HCT116 (cell line): ENCODE data around the gene EEF2. TPM values are rescaled to one million over a fixed set of nuclear protein-coding genes. Genes with fewer than 3 reads are reported as not detected.

Experiments
- ATAC-seq: fragments of 200-7000 bp; cut with Tn5 transposase; 2 replicates; pipeline ENCODE4 v1.9.1; 2020; ENCODE audit warnings: mild to moderate bottlenecking, moderate library complexity
- BruUV-seq: library from RNA; stranded (reverse); fragments of 400-500 nt; replicated peaks from 2 replicates; lab custom pipeline; 2021; lab: Mats Ljungman, UMichigan
- CTCF ChIA-PET: fragments of 300-600 bp; sonication (Branson Sonifier 250); formaldehyde crosslinking; loops from one replicate; lab custom pipeline; 2021; ENCODE audit warnings: antibody characterized with exemption; lab: Charles Lee
- POLR2A ChIA-PET: fragments of 300-600, 350-600 bp; sonication (Branson Sonifier 250); formaldehyde crosslinking; loops from one replicate; lab custom pipeline; 2021; ENCODE audit warnings: antibody characterized with exemption; lab: Charles Lee
- RAD21 ChIA-PET, 2 experiments: fragments of 300-600 bp; sonication (Branson Sonifier 250); formaldehyde crosslinking; loops; one replicate each; lab custom pipeline; 2023; ENCODE audit warnings: low total read pairs in 2 of 2; ENCODE audit not compliant: uncharacterized antibody in 2 of 2, unreplicated experiment in 2 of 2, low non-redundant PET in 1 of 2; lab: Charles Lee
- DNase-seq: peaks from one replicate; pipeline ENCODE4 v3.0.0-alpha.2; 2010; ENCODE audit warnings: low read depth, low spot score
- H2AFZ ChIP-seq: fragments of 200-600 bp; shearing (Covaris generic), sonication (generic); 2 replicates; pipeline ENCODE4 v1.6.1; 2017; ENCODE audit warnings: low read depth, mixed run types, mixed read lengths, antibody characterized with exemption, low read length; ENCODE audit not compliant: poor library complexity, severe bottlenecking
- H3K27ac ChIP-seq: 2 replicates; pipeline ENCODE4 v1.5.1; 2012; ENCODE audit warnings: low read depth, low read length
- H3K27me3 ChIP-seq: fragments of 200-600 bp; sonication (generic); 2 replicates; pipeline ENCODE4 v1.6.1; 2016; ENCODE audit warnings: mixed run types, low read length, mixed read lengths; ENCODE audit not compliant: insufficient read depth
- H3K36me3 ChIP-seq, 2 experiments: fragments of 200-500 bp in 1 of 2; fragments of 200-600 bp in 1 of 2; sonication (Bioruptor generic) in 1 of 2; sonication (generic) in 1 of 2; 2 replicates each; pipeline versions ENCODE4 v1.5.1 to v1.6.1; 2014 to 2016; ENCODE audit warnings: low read length in 2 of 2, inconsistent platforms in 1 of 2, mixed read lengths in 1 of 2, mixed run types in 1 of 2; ENCODE audit not compliant: insufficient read depth in 2 of 2, control insufficient read depth in 1 of 2
- H3K4me1 ChIP-seq, 2 experiments: fragments of 200-600 bp in 1 of 2; sonication (generic) in 1 of 2; 2 replicates each; pipeline versions ENCODE4 v1.5.1 to v1.6.1; 2012 to 2017; ENCODE audit warnings: low read length in 2 of 2, inconsistent platforms in 1 of 2, mild to moderate bottlenecking in 1 of 2, mixed read lengths in 1 of 2, mixed run types in 1 of 2, moderate library complexity in 1 of 2; ENCODE audit not compliant: insufficient read depth in 2 of 2, control insufficient read depth in 1 of 2
- H3K4me2 ChIP-seq: fragments of 200-600 bp; sonication (generic); 2 replicates; pipeline ENCODE4 v1.6.1; 2017; ENCODE audit warnings: mixed run types, low read length, mixed read lengths
- H3K4me3 ChIP-seq, 2 experiments: fragments of 200-600 bp in 1 of 2; sonication (generic) in 1 of 2; replicated peaks in 1 of 2; 2 replicates each; pipeline ENCODE4 v1.5.1; 2011 to 2016; ENCODE audit warnings: low read length in 2 of 2, control low read depth in 1 of 2, low read depth in 1 of 2, mild to moderate bottlenecking in 1 of 2, mixed read lengths in 1 of 2, mixed run types in 1 of 2
- H3K79me2 ChIP-seq: fragments of 200-600 bp; sonication (generic); 2 replicates; pipeline ENCODE4 v1.6.1; 2017; ENCODE audit warnings: mild to moderate bottlenecking, mixed run types, low read length, moderate library complexity, mixed read lengths; ENCODE audit not compliant: insufficient read depth
- H3K9ac ChIP-seq: fragments of 200-600 bp; sonication (generic); 2 replicates; pipeline ENCODE4 v1.6.1; 2016; ENCODE audit warnings: low read length, mixed read lengths
- H3K9me2 ChIP-seq: fragments of 200-600 bp; sonication (generic), shearing (Covaris generic); 2 replicates; pipeline ENCODE4 v1.6.1; 2017; ENCODE audit warnings: mixed run types, mild to moderate bottlenecking, moderate library complexity; ENCODE audit not compliant: insufficient read depth
- H3K9me3 ChIP-seq, 2 experiments: fragments of 200-500 bp in 1 of 2; fragments of 200-600 bp in 1 of 2; sonication (Bioruptor generic) in 1 of 2; sonication (generic) in 1 of 2; 2 replicates each; pipeline ENCODE4 v1.6.1; 2014 to 2017; ENCODE audit warnings: low read length in 2 of 2, mixed read lengths in 2 of 2, inconsistent platforms in 1 of 2, low read depth in 1 of 2, mild to moderate bottlenecking in 1 of 2, mixed run types in 1 of 2, moderate library complexity in 1 of 2; ENCODE audit not compliant: control insufficient read depth in 1 of 2, insufficient read depth in 1 of 2
- H4K20me1 ChIP-seq: fragments of 200-600 bp; sonication (generic), shearing (Covaris generic); 2 replicates; pipeline ENCODE4 v1.6.1; 2017; ENCODE audit warnings: mixed run types, mild to moderate bottlenecking, moderate library complexity; ENCODE audit not compliant: insufficient read depth
- EZH2 ChIP-seq: fragments of 200-600 bp; sonication (generic); IDR thresholded peaks from 2 replicates; pipeline ENCODE4 v1.6.1; 2017; ENCODE audit warnings: antibody characterized with exemption, mixed run types
- MAX ChIP-seq: IDR thresholded peaks from 2 replicates; pipeline ENCODE4 v1.6.1; 2012
- POLR2AphosphoS5 ChIP-seq: IDR thresholded peaks from 2 replicates; pipeline ENCODE4 v1.6.1; 2011; ENCODE audit warnings: mild to moderate bottlenecking, low read depth, low read length, moderate library complexity
- REST ChIP-seq: IDR thresholded peaks from 2 replicates; pipeline ENCODE4 v1.6.1; 2012; ENCODE audit warnings: low read depth
- SRF ChIP-seq: IDR thresholded peaks from 2 replicates; pipeline ENCODE4 v1.6.1; 2012; ENCODE audit warnings: low read depth
- ZBTB33 ChIP-seq: IDR thresholded peaks from 2 replicates; pipeline ENCODE4 v1.6.1; 2011; ENCODE audit warnings: mild to moderate bottlenecking, low read length, moderate library complexity; ENCODE audit not compliant: insufficient replicate concordance; ENCODE audit errors: extremely low read depth
- ZFX ChIP-seq: fragments of 450-650 bp; IDR thresholded peaks from 2 replicates; pipeline ENCODE4 v1.6.1; 2017
- intact Hi-C: fragments of 100-400 bp; cut with micrococcal nuclease; formaldehyde crosslinking; loops from 2 replicates; pipeline ENCODE4 v1.10.0; 2022
- total RNA-seq: library from RNA; stranded (reverse); gene quantifications from one replicate; pipeline ENCODE4 v1.2.1, GENCODE V29; 2021; ENCODE audit not compliant: unreplicated experiment

The EEF2 gene
- total RNA-seq, 1 experiment from 2014 or later, result 3,796 TPM

- Histone ChIP-seq H3K9me3 (no peaks in the 10 kb centered on the region), H3K4me2 (no peak overlapping the region), H3K27ac (peak overlapping the region; percentile 8; the same call in 1 of the 2 replicates), H3K9ac (no peak overlapping the region), H3K36me3 (peaks cover 75 to 94% of the 10 kb centered on the region in 2 experiments), H4K20me1 (peaks cover 85% of the 10 kb centered on the region; the same call in 1 of the 2 replicates), H2AFZ (no peak overlapping the region), H3K79me2 (peaks cover 96% of the 10 kb centered on the region), H3K4me3 (no peak overlapping the region), H3K27me3 (no peaks in the 10 kb centered on the region), H3K9me2 (no peaks in the 10 kb centered on the region), H3K4me1 (peaks cover 6 to 29% of the 10 kb centered on the region in 2 experiments; a peak in 3 of 4 replicates)
- ChIA-PET RAD21 (no interaction called here), CTCF (interaction anchor here (0.8 kb wide), 1 partner anchor 8 kb away, joined by 4 read pairs; no protein-coding TSS in a partner anchor), POLR2A (interaction anchor here (1.0 to 2.5 kb wide), 3 partner anchors 8 to 227 kb away, joined by 3 to 11 read pairs (median 5); partner anchors contain the start of gene DAPK3)
- ATAC-seq (no peak), DNase-seq (no peak)
- intact Hi-C loops, result no loop called here
- BruUV-seq, result no TSS peak
- TF ChIP-seq ZFX (no peak), REST (no peak), POLR2AphosphoS5 (peak; percentile 13; the same call in 1 of the 2 replicates), SRF (no peak), MAX (no peak), ZBTB33 (no peak), EZH2 (no peak)
These were observed 5.5 kb downstream of the EEF2 start for GRCh38 chr19:3979674-3980352.
